IMR-90 (cell line): Measurements from ENCODE around the gene MAP3K19. TPM values are rescaled to one million over a fixed set of nuclear protein-coding genes. Genes with fewer than 3 reads are reported as not detected.

Experiments used
- ATAC-seq: fragments of 200-7000 bp; cut with Tn5 transposase; 2 replicates; pipeline ENCODE4 v1.9.1; 2020; ENCODE audit warnings: low read depth, mild to moderate bottlenecking, moderate library complexity
- BruUV-seq: library from RNA; stranded (reverse); fragments of 400-500 nt; replicated peaks from 2 replicates; lab custom pipeline; 2021; lab: Mats Ljungman, UMichigan
- CTCF ChIA-PET: fragments of 300-600 bp; formaldehyde crosslinking; extraction: SDS; loops from one replicate; lab custom pipeline; 2021; ENCODE audit warnings: antibody characterized with exemption; lab: Yijun Ruan, JAX
- POLR2A ChIA-PET: fragments of 300-600 bp; sonication (Branson Sonifier 250); formaldehyde crosslinking; loops from one replicate; lab custom pipeline; 2022; ENCODE audit warnings: antibody characterized with exemption; ENCODE audit not compliant: unreplicated experiment; lab: Charles Lee
- DNase-seq: peaks from one replicate; pipeline ENCODE4 v3.0.0; 2013
- H2AFZ ChIP-seq: replicated peaks from 2 replicates; pipeline ENCODE3; 2013; ENCODE audit warnings: low read length, mild to moderate bottlenecking; ENCODE audit not compliant: poor library complexity
- H2AK5ac ChIP-seq: 2 replicates; pipeline ENCODE4 v1.6.1; 2013; ENCODE audit warnings: low read depth, low read length, inconsistent platforms
- H2AK9ac ChIP-seq: replicated peaks from 2 replicates; pipeline ENCODE3; 2013; ENCODE audit warnings: mild to moderate bottlenecking, low read depth, low read length, moderate library complexity; ENCODE audit not compliant: poor library complexity
- H2BK120ac ChIP-seq: 2 replicates; pipeline ENCODE4 v1.6.1; 2013; ENCODE audit warnings: low read depth, low read length, inconsistent platforms
- H2BK15ac ChIP-seq: 3 replicates; pipeline ENCODE4 v1.6.1; 2013; ENCODE audit warnings: low read depth, low read length, inconsistent platforms
- H2BK20ac ChIP-seq: 2 replicates; pipeline ENCODE4 v1.6.1; 2013; ENCODE audit warnings: low read depth, mild to moderate bottlenecking, inconsistent platforms, low read length, moderate library complexity
- H2BK5ac ChIP-seq: 2 replicates; pipeline ENCODE4 v1.6.1; 2013; ENCODE audit warnings: mild to moderate bottlenecking, low read depth, low read length, inconsistent platforms; ENCODE audit not compliant: poor library complexity, severe bottlenecking
- H3K14ac ChIP-seq: replicated peaks from 2 replicates; pipeline ENCODE4 v1.6.1; 2013; ENCODE audit warnings: low read depth, low read length, inconsistent platforms
- H3K18ac ChIP-seq: 2 replicates; pipeline ENCODE4 v1.6.1; 2013; ENCODE audit warnings: low read depth, low read length, control low read depth
- H3K23ac ChIP-seq: 2 replicates; pipeline ENCODE4 v1.6.1; 2013; ENCODE audit warnings: low read depth, low read length, inconsistent platforms
- H3K27ac ChIP-seq: 2 replicates; pipeline ENCODE4 v1.5.1; 2013; ENCODE audit warnings: mild to moderate bottlenecking, control low read depth, low read length; ENCODE audit not compliant: insufficient read depth
- H3K27me3 ChIP-seq: 2 replicates; pipeline ENCODE4 v1.6.1; 2013; ENCODE audit warnings: low read length; ENCODE audit not compliant: control insufficient read depth, insufficient read depth
- H3K36me3 ChIP-seq: 2 replicates; pipeline ENCODE4 v1.6.1; 2013; ENCODE audit warnings: low read length, mixed read lengths; ENCODE audit not compliant: control insufficient read depth, insufficient read depth
- H3K4ac ChIP-seq: 2 replicates; pipeline ENCODE4 v1.6.1; 2013; ENCODE audit warnings: low read depth, low read length, inconsistent platforms
- H3K4me1 ChIP-seq: 2 replicates; pipeline ENCODE4 v1.6.1; 2013; ENCODE audit warnings: low read length, mixed read lengths; ENCODE audit not compliant: control insufficient read depth, insufficient read depth
- H3K4me2 ChIP-seq: 2 replicates; pipeline ENCODE4 v1.6.1; 2013; ENCODE audit warnings: low read depth, mild to moderate bottlenecking, control low read depth, low read length, moderate library complexity
- H3K4me3 ChIP-seq: 2 replicates; pipeline ENCODE4 v1.5.1; 2013; ENCODE audit warnings: low read depth, mild to moderate bottlenecking, control low read depth, low read length, moderate library complexity; ENCODE audit not compliant: insufficient read depth
- H3K56ac ChIP-seq: 2 replicates; pipeline ENCODE4 v1.6.1; 2013; ENCODE audit warnings: low read length, inconsistent platforms; ENCODE audit not compliant: insufficient read depth; ENCODE audit errors: extremely low read depth
- H3K79me1 ChIP-seq, 2 experiments: 2 replicates each; pipeline ENCODE4 v1.6.1; 2013; ENCODE audit warnings: low read length in 2 of 2, inconsistent platforms in 1 of 2, low read depth in 1 of 2
- H3K9ac ChIP-seq: 2 replicates; pipeline ENCODE4 v1.6.1; 2013; ENCODE audit warnings: low read depth, low read length, control low read depth
- H3K9me1 ChIP-seq: 2 replicates; pipeline ENCODE4 v1.6.1; 2013; ENCODE audit warnings: low read length, inconsistent platforms; ENCODE audit not compliant: insufficient read depth
- H3K9me3 ChIP-seq: 2 replicates; pipeline ENCODE4 v1.6.1; 2013; ENCODE audit warnings: low read length; ENCODE audit not compliant: control insufficient read depth, insufficient read depth
- H4K20me1 ChIP-seq: 2 replicates; pipeline ENCODE4 v1.6.1; 2013; ENCODE audit warnings: low read length, inconsistent platforms; ENCODE audit not compliant: insufficient read depth
- H4K5ac ChIP-seq: 2 replicates; pipeline ENCODE4 v1.6.1; 2013; ENCODE audit warnings: mild to moderate bottlenecking, low read depth, low read length, control low read depth
- H4K8ac ChIP-seq, 2 experiments: 2 replicates each; pipeline ENCODE4 v1.6.1; 2013; ENCODE audit warnings: low read depth in 2 of 2, low read length in 2 of 2, control low read depth in 1 of 2, inconsistent platforms in 1 of 2
- H4K91ac ChIP-seq: 2 replicates; pipeline ENCODE4 v1.6.1; 2013; ENCODE audit warnings: low read depth, low read length, inconsistent platforms; ENCODE audit not compliant: insufficient read depth
- BHLHE40 ChIP-seq: fragments of 150-350 bp; IDR thresholded peaks from 2 replicates; pipeline ENCODE4 v1.6.1; 2016; ENCODE audit warnings: mild to moderate bottlenecking, low read depth, low read length
- CEBPB ChIP-seq: IDR thresholded peaks from 2 replicates; pipeline ENCODE4 v1.6.1; 2012; ENCODE audit warnings: low read depth, low read length, improper control_type of control experiment
- dilution Hi-C: fragments of 300-500 bp; cut with HindIII; formaldehyde crosslinking; loops from one replicate; pipeline ENCODE4 v1.14.3; 2018; ENCODE audit warnings: low sequenced_read_pairs; ENCODE audit not compliant: unreplicated experiment
- in situ Hi-C: fragments of 300-500 bp; cut with MboI; formaldehyde crosslinking; loops from 3 replicates; pipeline ENCODE4 v1.14.3; 2019; ENCODE audit warnings: low sequenced_read_pairs, inconsistent platforms, mixed read lengths
- intact Hi-C: fragments of 100-400 bp; cut with micrococcal nuclease; formaldehyde crosslinking; loops from 2 replicates; pipeline ENCODE4 v1.10.0; 2022
- polyA plus RNA-seq, 3 experiments: library from polyadenylated mRNA; depleted of rRNA; stranded (reverse); fragments of >200 nt; gene quantifications; 2 replicates each; pipeline ENCODE4 v1.2.3, GENCODE V29; 2012; ENCODE audit warnings: low replicate concordance in 1 of 3
- total RNA-seq: library from RNA; depleted of rRNA; stranded (reverse); fragments of >200 nt; gene quantifications from 2 replicates; pipeline ENCODE4 v1.2.3, GENCODE V29; 2012

MAP3K19 gene
- total and polyA plus RNA-seq, 2 of the 4 experiments (the other 2 are of a cell fraction) = not detected

DNA sequence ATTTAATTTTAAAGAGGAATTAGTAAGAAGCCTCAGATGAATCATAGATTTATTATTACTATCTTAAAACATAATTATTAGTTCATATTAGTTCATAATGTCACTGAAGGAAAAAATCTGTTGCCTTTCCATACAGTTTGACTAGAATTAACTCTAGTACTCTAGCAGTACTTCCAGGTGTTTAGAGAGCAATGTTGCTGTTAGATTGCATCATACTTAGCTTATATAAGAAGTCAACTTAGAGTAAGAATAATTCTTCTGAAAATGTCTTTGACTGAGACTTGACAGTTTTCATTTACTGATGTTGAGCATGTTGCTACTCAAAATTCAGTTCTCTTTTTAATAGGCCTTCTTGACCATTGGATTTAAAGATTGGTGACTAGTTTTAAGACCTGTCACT, 9.5 kb upstream of the MAP3K19 start:
- no peak overlapping the region for H2AK5ac ChIP-seq
- dilution Hi-C loops (no loop called here), intact Hi-C loops (no loop called here), in situ Hi-C loops (no loop called here)
- H3K79me1 ChIP-seq = peaks cover 12 to 30% of the 10 kb centered on the region in 2 experiments
- DNase-seq = peak; percentile 41
- H2BK5ac ChIP-seq = peak overlapping the region; percentile 31
- no peak overlapping the region for H2AFZ ChIP-seq
- no peak overlapping the region for H3K9ac ChIP-seq
- no peak overlapping the region for H3K4ac ChIP-seq
- POLR2A ChIA-PET = no interaction called here
- H3K27ac ChIP-seq = no peak overlapping the region
- H3K23ac ChIP-seq = no peak overlapping the region
- no peaks in the 10 kb centered on the region for H3K9me3 ChIP-seq
- H3K9me1 ChIP-seq = no peaks in the 10 kb centered on the region
- H2BK120ac ChIP-seq = no peak overlapping the region
- TF ChIP-seq BHLHE40 (no peak), CEBPB (peak; percentile 90)
- H4K91ac ChIP-seq = no peak overlapping the region
- BruUV-seq = no TSS peak
- H3K14ac ChIP-seq = no peak overlapping the region
- H3K4me2 ChIP-seq = no peak overlapping the region
- no peak overlapping the region for H3K4me3 ChIP-seq
- no peak overlapping the region for H4K5ac ChIP-seq
- no peak for ATAC-seq
- no peak overlapping the region for H3K56ac ChIP-seq
- no peaks in the 10 kb centered on the region; the same call in 1 of the 2 replicates for H3K4me1 ChIP-seq
- H3K27me3 ChIP-seq = no peaks in the 10 kb centered on the region
- no peak overlapping the region for H3K18ac ChIP-seq
- H2BK20ac ChIP-seq = no peak overlapping the region
- peaks cover 6% of the 10 kb centered on the region for H3K36me3 ChIP-seq
- H2BK15ac ChIP-seq = no peak overlapping the region
- H4K20me1 ChIP-seq = peaks cover 4% of the 10 kb centered on the region; the same call in 1 of the 2 replicates
- H2AK9ac ChIP-seq = no peak overlapping the region
- no peak overlapping the region for H4K8ac ChIP-seq
- CTCF ChIA-PET = no interaction called here
